Endothelial cell of umbilical vein (primary cell): Measurements from ENCODE around the gene SPTB. TPM values are rescaled to one million over a fixed set of nuclear protein-coding genes. Genes with fewer than 3 reads are reported as not detected.

ENCODE experiments used
- BruUV-seq: library from RNA; stranded (reverse); fragments of 400-500 nt; replicated peaks from 2 replicates; lab custom pipeline; 2021; lab: Mats Ljungman, UMichigan
- CTCF ChIA-PET: fragments of 300-600, 350-600 bp; sonication (Branson Sonifier 250); formaldehyde crosslinking; loops from one replicate; lab custom pipeline; 2021; ENCODE audit warnings: antibody characterized with exemption, inconsistent platforms; lab: Charles Lee
- POLR2A ChIA-PET: fragments of 300-600, 350-600 bp; sonication (Branson Sonifier 250); formaldehyde crosslinking; loops from one replicate; lab custom pipeline; 2021; ENCODE audit warnings: antibody characterized with exemption, inconsistent platforms; lab: Charles Lee
- DNase-seq: peaks from one replicate; pipeline ENCODE4 v3.0.0-alpha.2; 2011; ENCODE audit warnings: low read depth, low spot score
- FAIRE-seq: peaks from 2 replicates; lab custom pipeline; 2011; peaks lifted over from hg19 to GRCh38; lab: Jason Lieb, UNC
- H2AFZ ChIP-seq: 2 replicates; pipeline ENCODE4 v1.6.0; 2012; ENCODE audit warnings: low read depth, low read length, control low read depth, inconsistent platforms
- H3K27ac ChIP-seq: 2 replicates; pipeline ENCODE4 v1.5.1; 2011; ENCODE audit warnings: low read depth, mild to moderate bottlenecking, control low read depth, low read length, moderate library complexity; ENCODE audit not compliant: insufficient read depth
- H3K27me3 ChIP-seq, 2 experiments: 2 replicates each; pipeline versions ENCODE4 v1.6.0 to v1.6.1; 2011; ENCODE audit warnings: low read length in 2 of 2, mixed read lengths in 1 of 2; ENCODE audit not compliant: control insufficient read depth in 2 of 2, insufficient read depth in 2 of 2
- H3K36me3 ChIP-seq, 2 experiments: 2 replicates in 1 of 2; 3 replicates in 1 of 2; pipeline ENCODE4 v1.5.1; 2011; ENCODE audit warnings: low read length in 2 of 2, mild to moderate bottlenecking in 1 of 2, moderate library complexity in 1 of 2; ENCODE audit not compliant: control insufficient read depth in 2 of 2, insufficient read depth in 2 of 2; ENCODE audit errors: extremely low read depth in 1 of 2
- H3K4me1 ChIP-seq: 3 replicates; pipeline ENCODE4 v1.5.1; 2011; ENCODE audit warnings: mild to moderate bottlenecking, low read length; ENCODE audit not compliant: control insufficient read depth, insufficient read depth; ENCODE audit errors: extremely low read depth
- H3K4me2 ChIP-seq: 2 replicates; pipeline ENCODE4 v1.6.1; 2011; ENCODE audit warnings: low read length, control low read depth, mixed read lengths; ENCODE audit not compliant: insufficient read depth
- H3K4me3 ChIP-seq, 3 experiments: fragments of 200-600 bp in 1 of 3; sonication (generic), shearing (Covaris generic) in 1 of 3; replicated peaks in 1 of 3; 2 replicates each; pipeline ENCODE4 v1.5.1; 2011 to 2016; ENCODE audit warnings: control low read depth in 3 of 3, low read length in 3 of 3, mild to moderate bottlenecking in 2 of 3, inconsistent platforms in 1 of 3, low read depth in 1 of 3, moderate library complexity in 1 of 3; ENCODE audit not compliant: insufficient read depth in 1 of 3
- H3K79me2 ChIP-seq: 2 replicates; pipeline ENCODE4 v1.6.0; 2012; ENCODE audit warnings: low read length, inconsistent platforms; ENCODE audit not compliant: control insufficient read depth, insufficient read depth
- H3K9ac ChIP-seq: replicated peaks from 2 replicates; pipeline ENCODE3; 2011; ENCODE audit warnings: low read length, control low read depth; ENCODE audit not compliant: insufficient read depth; ENCODE audit errors: extremely low read depth
- H3K9me1 ChIP-seq: replicated peaks from 3 replicates; pipeline ENCODE4 v1.6.0; 2011; ENCODE audit warnings: mild to moderate bottlenecking, low read length; ENCODE audit not compliant: control insufficient read depth, insufficient read depth; ENCODE audit errors: extremely low read depth
- H3K9me3 ChIP-seq: replicated peaks from 2 replicates; pipeline ENCODE4 v1.5.1; 2012; ENCODE audit warnings: low read length, inconsistent platforms; ENCODE audit not compliant: control insufficient read depth, insufficient read depth
- H4K20me1 ChIP-seq: replicated peaks from 2 replicates; pipeline ENCODE3; 2011; ENCODE audit warnings: mild to moderate bottlenecking, low read length; ENCODE audit not compliant: control insufficient read depth, insufficient read depth; ENCODE audit errors: extremely low read depth
- CTCF ChIP-seq, 2 donors: IDR thresholded peaks; 1 replicate in 1 of 2; 2 replicates in 1 of 2; pipeline ENCODE4 v1.5.1; 2011; ENCODE audit warnings: low read length in 2 of 2, mild to moderate bottlenecking in 2 of 2, moderate library complexity in 2 of 2, control low read depth in 1 of 2, inconsistent platforms in 1 of 2, low read depth in 1 of 2; ENCODE audit not compliant: insufficient read depth in 1 of 2; ENCODE audit errors: extremely low read depth in 1 of 2
- EZH2 ChIP-seq: IDR thresholded peaks from 2 replicates; pipeline ENCODE4 v1.6.1; 2012; ENCODE audit warnings: borderline replicate concordance, low read depth, mild to moderate bottlenecking, moderate library complexity, low read length, inconsistent platforms; ENCODE audit not compliant: severe bottlenecking
- FOS ChIP-seq: IDR thresholded peaks from 2 replicates; pipeline ENCODE4 v1.6.1; 2011; ENCODE audit warnings: mild to moderate bottlenecking, low read length, moderate library complexity, borderline replicate concordance; ENCODE audit not compliant: insufficient read depth
- GATA2 ChIP-seq: IDR thresholded peaks from 2 replicates; pipeline ENCODE4 v1.7.0; 2011; ENCODE audit warnings: low read depth, mild to moderate bottlenecking, moderate library complexity, mixed read lengths, low read length; ENCODE audit not compliant: insufficient read length, insufficient read depth
- JUN ChIP-seq: IDR thresholded peaks from 2 replicates; pipeline ENCODE4 v1.6.1; 2011; ENCODE audit warnings: borderline replicate concordance, low read depth; ENCODE audit not compliant: insufficient read length, insufficient read depth
- MAX ChIP-seq: IDR thresholded peaks from 2 replicates; pipeline ENCODE4 v1.6.1; 2011; ENCODE audit not compliant: insufficient read depth, insufficient read length
- MYC ChIP-seq: IDR thresholded peaks from one replicate; pipeline ENCODE4 v1.6.1; 2011; ENCODE audit warnings: mild to moderate bottlenecking, low read depth, low read length
- POLR2A ChIP-seq: IDR thresholded peaks from 2 replicates; pipeline ENCODE4 v1.6.1; 2012; ENCODE audit warnings: low read depth, mild to moderate bottlenecking, control low read depth, low read length
- POLR2AphosphoS5 ChIP-seq: IDR thresholded peaks from 2 replicates; pipeline ENCODE4 v1.6.1; 2012; ENCODE audit warnings: low read depth, mild to moderate bottlenecking, control low read depth, low read length, moderate library complexity; ENCODE audit not compliant: insufficient read depth
- dilution Hi-C: fragments of 300-500 bp; cut with MboI; formaldehyde crosslinking; loops from one replicate; pipeline ENCODE4 v1.15.0; 2019; ENCODE audit warnings: low sequenced_read_pairs; ENCODE audit not compliant: extremely low pct_ligation_motif_present
- intact Hi-C: fragments of 100-400 bp; cut with micrococcal nuclease; formaldehyde crosslinking; loops from one replicate; pipeline ENCODE4 v1.10.0; 2022
- polyA plus RNA-seq, 4 experiments: library from polyadenylated mRNA; depleted of rRNA in 3 of 4; stranded (reverse) in 3 of 4; unstranded in 1 of 4; fragments of >200 nt; gene quantifications; 2 replicates each; pipeline versions ENCODE4 v1.2.1 to v1.2.3, GENCODE V29; 2011 to 2012; ENCODE audit warnings: missing spikeins in 1 of 4
- total RNA-seq: library from RNA; stranded (reverse); gene quantifications from 2 replicates; pipeline ENCODE4 v1.2.3, GENCODE V29; 2021

Gene SPTB
- total and polyA plus RNA-seq, 2 donors (not counting 3 experiments of a cell fraction or from before 2014, with no cell fraction given), result 0.03 to 0.07 TPM

- H3K9ac ChIP-seq, result no peak overlapping the region
- TF ChIP-seq EZH2 (no peak), GATA2 (no peak), CTCF (IDR thresholded peaks at IDR 0.05; ENCODE audit: extremely low read depth in 1 of 2, insufficient read depth in 1 of 2, low read depth in 1 of 2, low read length in 2 of 2) (no peak), MAX (no peak)
- ChIA-PET POLR2A (no interaction called here), CTCF (interaction anchor here (1.4 kb wide), 1 partner anchor 30 kb away, joined by 5 read pairs; no protein-coding TSS in a partner anchor)
- H3K4me1 ChIP-seq, result no peaks in the 10 kb centered on the region
- DNase-seq (no peak), FAIRE-seq (no peak)
- no peak overlapping the region for H3K4me2 ChIP-seq
- H3K79me2 ChIP-seq, result no peaks in the 10 kb centered on the region
- intact Hi-C loops, result no loop called here
- H3K4me3 ChIP-seq, result no peak overlapping the region
- no peaks in the 10 kb centered on the region for H3K36me3 ChIP-seq
- H4K20me1 ChIP-seq, result no peaks in the 10 kb centered on the region
- H3K27me3 ChIP-seq, result no peaks in the 10 kb centered on the region
- no peak overlapping the region for H2AFZ ChIP-seq
- dilution Hi-C loops, result no loop called here
- H3K9me1 ChIP-seq, result no peaks in the 10 kb centered on the region
- BruUV-seq, result no TSS peak
- no peaks in the 10 kb centered on the region for H3K9me3 ChIP-seq
- no peak overlapping the region for H3K27ac ChIP-seq
Observed at GRCh38 chr14:64734990-64735389, 144.7 kb downstream of the SPTB start.

GRCh38 chr14:64733899-64734298 lies 145.8 kb downstream of the SPTB start:
- FAIRE-seq (no peak), DNase-seq (no peak)
- ChIA-PET CTCF (interaction anchor here (0.7 to 1.4 kb wide), 2 partner anchors 29 to 31 kb away, joined by 4 to 5 read pairs; partner anchors contain the start of gene PLEKHG3), POLR2A (no interaction called here)
- Histone ChIP-seq H3K4me2 (no peak overlapping the region), H3K27me3 (no peaks in the 10 kb centered on the region), H3K4me1 (no peaks in the 10 kb centered on the region), H3K79me2 (no peaks in the 10 kb centered on the region), H3K36me3 (no peaks in the 10 kb centered on the region), H3K9ac (no peak overlapping the region), H3K9me3 (no peaks in the 10 kb centered on the region), H3K27ac (no peak overlapping the region), H4K20me1 (no peaks in the 10 kb centered on the region), H3K9me1 (no peaks in the 10 kb centered on the region), H2AFZ (no peak overlapping the region), H3K4me3 (no peak overlapping the region)
- no TSS peak for BruUV-seq
- dilution Hi-C loops (no loop called here), intact Hi-C loops (no loop called here)
- TF ChIP-seq GATA2 (no peak), CTCF (IDR thresholded peaks at IDR 0.05; ENCODE audit: extremely low read depth in 1 of 2, insufficient read depth in 1 of 2, low read depth in 1 of 2, low read length in 2 of 2) (no peak), FOS (no peak), EZH2 (no peak), POLR2AphosphoS5 (no peak), JUN (no peak), POLR2A (no peak), MAX (no peak), MYC (no peak)
